CD4-positive, alpha-beta T cell (primary cell): ENCODE data around the gene AKNA. TPM values are rescaled to one million over a fixed set of nuclear protein-coding genes. Genes with fewer than 3 reads are reported as not detected.

Source experiments
- ATAC-seq: fragments of 200-7000 bp; cut with Tn5 transposase; one replicate; pipeline ENCODE4 v1.10.0; 2022; ENCODE audit warnings: mild to moderate bottlenecking; ENCODE audit not compliant: poor library complexity
- CTCF ChIA-PET: fragments of 350-600 bp; sonication (Branson Sonifier 250); formaldehyde crosslinking; loops from one replicate; lab custom pipeline; 2021; ENCODE audit warnings: antibody characterized with exemption, inconsistent platforms; lab: Charles Lee
- POLR2A ChIA-PET: fragments of 350-600 bp; sonication (Branson Sonifier 250); formaldehyde crosslinking; loops from one replicate; lab custom pipeline; 2021; ENCODE audit warnings: antibody characterized with exemption, inconsistent platforms; lab: Charles Lee
- DNase-seq, 14 experiments: peaks; one replicate each; pipeline ENCODE4 v3.0.0-alpha.2; 2013 to 2020; ENCODE audit warnings: mixed read lengths in 2 of 14
- H3K27ac ChIP-seq, 2 donors: one replicate each; pipeline versions ENCODE4 v1.5.1 to v1.7.0; 2013; ENCODE audit warnings: low read length in 2 of 2, low read depth in 1 of 2, mild to moderate bottlenecking in 1 of 2
- H3K27me3 ChIP-seq, 2 experiments: 1 replicate in 1 of 2; 2 replicates in 1 of 2; pipeline versions ENCODE4 v1.6.1 to v1.7.0; 2013; ENCODE audit warnings: low read length in 2 of 2, control low read depth in 1 of 2, mild to moderate bottlenecking in 1 of 2, moderate library complexity in 1 of 2; ENCODE audit not compliant: insufficient read depth in 2 of 2, control insufficient read depth in 1 of 2
- H3K36me3 ChIP-seq: one replicate; pipeline ENCODE4 v1.6.1; 2013; ENCODE audit warnings: low read length, control low read depth; ENCODE audit not compliant: insufficient read depth
- H3K4me1 ChIP-seq: one replicate; pipeline ENCODE4 v1.6.1; 2013; ENCODE audit warnings: low read length, control low read depth; ENCODE audit not compliant: insufficient read depth
- H3K4me3 ChIP-seq: one replicate; pipeline ENCODE4 v1.5.1; 2013; ENCODE audit warnings: mild to moderate bottlenecking, low read length, moderate library complexity
- H3K9me3 ChIP-seq, 2 experiments: 1 replicate in 1 of 2; 2 replicates in 1 of 2; pipeline versions ENCODE4 v1.6.1 to v1.7.0; 2013; ENCODE audit warnings: low read length in 2 of 2, mild to moderate bottlenecking in 2 of 2, control low read depth in 1 of 2, moderate library complexity in 1 of 2; ENCODE audit not compliant: control insufficient read depth in 1 of 2, insufficient read depth in 1 of 2
- H3K27ac Mint-ChIP-seq: one replicate; pipeline ENCODE4 v1.8.0; 2020; ENCODE audit warnings: mixed read lengths
- H3K27me3 Mint-ChIP-seq: one replicate; pipeline ENCODE4 v1.8.0; 2021; ENCODE audit warnings: mixed read lengths
- H3K36me3 Mint-ChIP-seq: one replicate; pipeline ENCODE4 v1.8.0; 2021; ENCODE audit warnings: low read depth, mixed read lengths
- H3K4me1 Mint-ChIP-seq: one replicate; pipeline ENCODE4 v1.8.0; 2021; ENCODE audit warnings: low read depth, mixed read lengths
- H3K4me3 Mint-ChIP-seq: one replicate; pipeline ENCODE4 v1.8.0; 2020; ENCODE audit warnings: mild to moderate bottlenecking, mixed read lengths
- H3K9me3 Mint-ChIP-seq: one replicate; pipeline ENCODE4 v1.8.0; 2020; ENCODE audit warnings: mixed read lengths
- intact Hi-C, 2 experiments: fragments of 100-400 bp; cut with DNase I in 1 of 2; cut with micrococcal nuclease in 1 of 2; formaldehyde crosslinking; loops; one replicate each; pipeline versions ENCODE4 v1.15.1 to v1.9.0; 2023 to 2025; cut with DNase I, micrococcal nuclease
- total RNA-seq, 174 experiments: library from RNA in 2 of 174; stranded (reverse) in 2 of 174; gene quantifications; one replicate each; pipeline ENCODE4 v1.2.3 and lab custom pipeline; 2021 to 2026
- TF ChIP-seq, protein P1 (sequence below): fragments of 200-600 bp; IDR thresholded peaks from one replicate; pipeline ENCODE4 v1.8.0; 2022; ENCODE audit warnings: antibody characterized with exemption, mild to moderate bottlenecking

Gene AKNA
- total RNA-seq, 2 experiments from 2014 or later = 247 to 258 TPM

DNA sequence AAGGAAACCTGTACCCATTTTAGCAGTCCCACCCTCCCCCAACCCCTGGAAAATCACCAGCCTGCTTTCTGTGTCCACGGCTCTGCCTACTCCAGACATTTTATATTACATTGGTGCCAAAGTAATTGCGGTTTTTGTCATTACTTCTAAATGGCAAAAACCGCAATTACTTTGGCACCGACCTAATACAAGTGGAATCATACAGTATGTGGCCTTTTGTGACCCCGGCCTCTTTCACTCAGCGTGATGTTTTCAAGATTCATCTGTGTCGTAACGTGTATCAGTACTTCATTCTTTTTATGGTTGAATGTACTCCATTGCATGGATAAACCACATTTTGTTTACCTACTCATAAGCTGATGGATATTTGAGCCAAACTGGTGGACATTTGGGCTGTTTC lies 74.6 kb downstream of the AKNA start:
- Mint-ChIP-seq H3K4me1 (no peaks in the 10 kb centered on the region), H3K4me3 (no peak overlapping the region), H3K9me3 (no peaks in the 10 kb centered on the region), H3K36me3 (no peaks in the 10 kb centered on the region), H3K27ac (no peak overlapping the region), H3K27me3 (no peaks in the 10 kb centered on the region)
- H3K4me1 ChIP-seq = no peaks in the 10 kb centered on the region
- peaks cover 0 to 2% of the 10 kb centered on the region in 2 experiments for H3K27me3 ChIP-seq
- CTCF ChIA-PET = no interaction called here
- intact Hi-C loops = loop anchor here in 1 of 2 experiments (10.0 kb wide), 1 partner anchor 712 kb away; no protein-coding TSS in a partner anchor
- H3K9me3 ChIP-seq = peaks cover 0 to 5% of the 10 kb centered on the region in 2 experiments
- H3K36me3 ChIP-seq = no peaks in the 10 kb centered on the region
- no peak for ATAC-seq
- DNase-seq = no peak
- H3K27ac ChIP-seq = no peak overlapping the region
- TF ChIP-seq, protein P1, sequence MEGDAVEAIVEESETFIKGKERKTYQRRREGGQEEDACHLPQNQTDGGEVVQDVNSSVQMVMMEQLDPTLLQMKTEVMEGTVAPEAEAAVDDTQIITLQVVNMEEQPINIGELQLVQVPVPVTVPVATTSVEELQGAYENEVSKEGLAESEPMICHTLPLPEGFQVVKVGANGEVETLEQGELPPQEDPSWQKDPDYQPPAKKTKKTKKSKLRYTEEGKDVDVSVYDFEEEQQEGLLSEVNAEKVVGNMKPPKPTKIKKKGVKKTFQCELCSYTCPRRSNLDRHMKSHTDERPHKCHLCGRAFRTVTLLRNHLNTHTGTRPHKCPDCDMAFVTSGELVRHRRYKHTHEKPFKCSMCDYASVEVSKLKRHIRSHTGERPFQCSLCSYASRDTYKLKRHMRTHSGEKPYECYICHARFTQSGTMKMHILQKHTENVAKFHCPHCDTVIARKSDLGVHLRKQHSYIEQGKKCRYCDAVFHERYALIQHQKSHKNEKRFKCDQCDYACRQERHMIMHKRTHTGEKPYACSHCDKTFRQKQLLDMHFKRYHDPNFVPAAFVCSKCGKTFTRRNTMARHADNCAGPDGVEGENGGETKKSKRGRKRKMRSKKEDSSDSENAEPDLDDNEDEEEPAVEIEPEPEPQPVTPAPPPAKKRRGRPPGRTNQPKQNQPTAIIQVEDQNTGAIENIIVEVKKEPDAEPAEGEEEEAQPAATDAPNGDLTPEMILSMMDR = no peak
- POLR2A ChIA-PET = no interaction called here
- H3K4me3 ChIP-seq = no peak overlapping the region

DNA sequence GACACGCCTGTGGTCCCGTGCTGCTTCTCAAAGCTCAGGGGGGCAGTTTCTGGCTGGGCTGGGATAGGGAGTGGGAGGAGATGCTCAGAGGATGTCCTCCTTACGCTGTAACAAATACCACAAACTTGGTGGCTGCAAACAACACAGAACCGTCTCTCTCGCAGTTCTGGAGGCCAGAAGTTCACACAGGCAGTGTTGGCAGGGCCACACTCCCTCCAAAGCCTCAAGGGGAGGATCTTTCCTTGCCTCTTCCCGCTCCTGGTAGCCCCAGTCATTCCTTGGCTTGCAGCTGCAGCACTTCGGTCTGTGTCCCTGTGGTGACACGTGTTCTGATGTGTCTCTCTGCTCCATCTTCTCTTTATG lies 75.3 kb downstream of the AKNA start:
- Mint-ChIP-seq H3K4me1 (no peaks in the 10 kb centered on the region), H3K9me3 (no peaks in the 10 kb centered on the region), H3K4me3 (no peak overlapping the region), H3K36me3 (no peaks in the 10 kb centered on the region), H3K27ac (no peak overlapping the region), H3K27me3 (no peaks in the 10 kb centered on the region)
- ATAC-seq (no peak), DNase-seq (no peak)
- ChIA-PET POLR2A (no interaction called here), CTCF (no interaction called here)
- Histone ChIP-seq H3K9me3 (peaks cover 0 to 5% of the 10 kb centered on the region in 2 experiments), H3K27me3 (peaks cover 0 to 2% of the 10 kb centered on the region in 2 experiments), H3K4me3 (no peak overlapping the region), H3K36me3 (no peaks in the 10 kb centered on the region), H3K27ac (no peak overlapping the region), H3K4me1 (no peaks in the 10 kb centered on the region)
- TF ChIP-seq, protein P1 = no peak
- intact Hi-C loops = loop anchor here in 1 of 2 experiments (10.0 kb wide), 1 partner anchor 712 kb away; no protein-coding TSS in a partner anchor

DNA sequence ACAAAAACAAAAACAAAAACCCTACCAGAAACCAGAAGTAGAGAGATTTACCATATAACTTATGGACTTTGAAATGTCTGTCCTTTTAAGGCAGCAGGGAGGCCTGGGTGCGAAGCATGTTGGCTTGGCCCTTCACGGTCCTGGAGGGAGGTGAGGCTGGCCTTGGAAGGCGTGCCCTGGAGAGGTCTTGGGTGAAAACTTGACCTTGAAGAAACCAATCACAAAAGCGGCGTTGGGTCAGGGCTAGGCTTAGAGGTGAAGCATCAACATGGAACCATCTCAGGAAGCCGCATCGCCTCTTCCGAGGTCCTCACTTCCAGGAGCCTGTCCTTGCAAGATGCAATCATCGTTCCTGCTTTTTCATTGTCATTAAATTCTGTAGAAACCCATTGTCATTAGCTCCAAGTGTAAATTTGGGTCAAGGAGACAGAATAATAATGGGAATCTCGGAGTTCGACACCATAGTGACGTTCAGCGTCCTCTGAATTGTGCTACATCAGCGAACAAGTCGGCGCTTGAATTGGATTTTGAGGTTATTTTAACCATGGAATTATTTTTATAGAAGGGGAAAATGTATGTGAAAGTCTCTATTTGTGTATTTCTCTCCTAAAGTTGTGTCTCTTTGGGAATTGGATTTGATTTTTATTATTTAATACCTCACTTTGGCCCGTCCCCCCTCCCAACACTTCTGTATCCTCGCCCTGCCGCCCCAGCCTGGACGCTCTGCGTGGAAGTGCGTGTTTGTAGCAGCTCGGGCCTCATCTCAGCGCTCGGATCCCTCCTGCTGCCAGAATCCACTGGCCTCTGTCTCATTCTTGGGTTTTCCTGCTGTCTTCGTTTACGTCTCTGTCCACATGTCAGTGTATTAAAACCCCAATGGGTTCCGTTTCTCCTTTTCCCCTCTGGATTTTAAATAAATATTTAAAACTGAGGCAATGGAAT lies 75.9 kb downstream of the AKNA start:
- no peak overlapping the region for H3K4me3 Mint-ChIP-seq
- no peaks in the 10 kb centered on the region for H3K4me1 ChIP-seq
- CTCF ChIA-PET = no interaction called here
- TF ChIP-seq, protein P1 = no peak
- POLR2A ChIA-PET = no interaction called here
- no peaks in the 10 kb centered on the region for H3K27me3 Mint-ChIP-seq
- no peak overlapping the region for H3K4me3 ChIP-seq
- no peaks in the 10 kb centered on the region for H3K9me3 Mint-ChIP-seq
- H3K27me3 ChIP-seq = peaks cover 0 to 1% of the 10 kb centered on the region in 2 experiments
- H3K4me1 Mint-ChIP-seq = no peaks in the 10 kb centered on the region
- no peak for DNase-seq
- peaks cover 0 to 5% of the 10 kb centered on the region in 2 experiments for H3K9me3 ChIP-seq
- ATAC-seq = no peak
- intact Hi-C loops = loop anchor here in 1 of 2 experiments (10.0 kb wide), 1 partner anchor 713 kb away; no protein-coding TSS in a partner anchor
- H3K27ac Mint-ChIP-seq = no peak overlapping the region
- H3K36me3 ChIP-seq = no peaks in the 10 kb centered on the region
- no peak overlapping the region for H3K27ac ChIP-seq
- H3K36me3 Mint-ChIP-seq = no peaks in the 10 kb centered on the region
